IMR-90 (cell line): Measurements from ENCODE around the gene MAB21L4.

Experiments
- CTCF ChIP-seq: conservative IDR thresholded peaks from 2 replicates; pipeline ENCODE4 v1.5.1; 2012; ENCODE audit warnings: mild to moderate bottlenecking, low read depth, low read length, improper control_type of control experiment
- RCOR1 ChIP-seq: IDR thresholded peaks from 2 replicates; pipeline ENCODE4 v1.6.1; 2012; ENCODE audit warnings: mild to moderate bottlenecking, low read length, improper control_type of control experiment; ENCODE audit not compliant: insufficient replicate concordance
- RFX5 ChIP-seq: IDR thresholded peaks from 2 replicates; pipeline ENCODE4 v1.8.0; 2012; ENCODE audit warnings: low read depth, mild to moderate bottlenecking, low read length, moderate library complexity

- TF ChIP-seq RCOR1 = no peak
- no peak for TF ChIP-seq RFX5
- no peak for TF ChIP-seq CTCF
Observed at GRCh38 chr2:240864475-240864874, 31.5 kb downstream of the MAB21L4 start.
